GM11168 (cell line): ENCODE results near the gene INAVA.
"Not testable (repeated sequence)": the region's sequence is repeated elsewhere in the genome, so short reads cannot be mapped to it uniquely, and the experiment has no call there.

Experiments used
- in situ Hi-C: fragments of 300-500 bp; cut with MboI; formaldehyde crosslinking; loops from one replicate; pipeline ENCODE4 v1.12.0; 2022; ENCODE audit warnings: low sequenced_read_pairs; ENCODE audit not compliant: unreplicated experiment

INAVA gene

DNA sequence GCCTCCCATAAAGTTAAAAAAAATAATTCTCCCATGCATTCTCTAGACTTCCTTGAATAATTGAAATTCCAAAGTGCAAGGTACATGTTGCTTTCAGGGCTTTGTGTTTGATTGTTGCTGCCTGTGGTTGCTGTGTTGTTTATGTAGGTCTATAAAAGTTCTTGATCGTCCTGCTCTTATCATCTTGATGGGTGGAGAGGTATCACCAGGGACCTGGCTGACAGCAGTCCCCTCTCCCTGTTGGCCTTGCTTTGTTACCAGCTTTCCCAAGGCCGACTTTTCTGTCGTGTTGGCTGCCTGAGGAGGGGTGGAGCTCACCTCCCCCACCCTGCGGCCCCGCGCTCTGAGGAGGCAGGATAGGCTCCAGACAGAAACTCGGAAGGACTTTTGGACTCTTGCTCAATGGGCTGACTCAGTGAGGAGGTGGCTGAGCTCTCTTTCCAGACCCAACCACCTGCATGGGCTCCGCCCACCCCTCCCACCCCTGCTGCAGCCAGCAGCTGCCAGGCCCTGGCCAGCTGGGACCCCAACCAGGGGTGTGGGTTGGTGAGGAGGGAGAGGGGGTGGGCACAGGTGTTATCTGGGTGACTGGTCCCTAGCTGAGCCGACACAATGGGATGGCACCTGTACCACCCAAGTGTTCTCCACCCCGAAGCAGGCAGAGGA is 2.0 kb downstream of the INAVA start:
- in situ Hi-C loops, result no loop called here

- in situ Hi-C loops, result no loop called here
Observed at GRCh38 chr1:200897259-200897658, 2.6 kb downstream of the INAVA start.

GRCh38 chr1:200899015-200899386 is 4.3 kb downstream of the INAVA start:
- in situ Hi-C loops, result no loop called here

DNA sequence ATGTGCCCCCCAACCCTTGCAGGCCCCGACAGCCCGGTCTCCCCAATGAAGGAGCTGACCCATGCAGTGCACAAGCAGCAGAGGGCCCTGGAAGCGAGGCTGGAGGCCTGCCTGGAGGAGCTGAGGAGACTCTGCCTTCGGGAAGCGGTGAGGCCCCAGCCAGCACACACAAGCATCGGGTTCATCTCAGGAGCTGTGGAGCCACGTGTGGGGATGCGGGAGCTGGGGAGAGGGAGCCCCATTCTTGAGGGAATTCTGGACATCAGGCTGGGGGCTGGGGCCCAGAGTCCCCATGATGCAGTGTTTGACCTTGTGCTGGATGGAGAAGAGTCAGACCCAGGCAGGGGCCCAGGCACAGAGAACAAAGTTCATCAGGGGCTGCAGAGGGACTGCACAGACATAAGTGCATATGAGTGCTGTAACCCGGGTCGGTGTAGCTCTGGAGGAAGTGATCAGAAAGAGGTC is 4.8 kb downstream of the INAVA start:
- in situ Hi-C loops, result no loop called here

DNA sequence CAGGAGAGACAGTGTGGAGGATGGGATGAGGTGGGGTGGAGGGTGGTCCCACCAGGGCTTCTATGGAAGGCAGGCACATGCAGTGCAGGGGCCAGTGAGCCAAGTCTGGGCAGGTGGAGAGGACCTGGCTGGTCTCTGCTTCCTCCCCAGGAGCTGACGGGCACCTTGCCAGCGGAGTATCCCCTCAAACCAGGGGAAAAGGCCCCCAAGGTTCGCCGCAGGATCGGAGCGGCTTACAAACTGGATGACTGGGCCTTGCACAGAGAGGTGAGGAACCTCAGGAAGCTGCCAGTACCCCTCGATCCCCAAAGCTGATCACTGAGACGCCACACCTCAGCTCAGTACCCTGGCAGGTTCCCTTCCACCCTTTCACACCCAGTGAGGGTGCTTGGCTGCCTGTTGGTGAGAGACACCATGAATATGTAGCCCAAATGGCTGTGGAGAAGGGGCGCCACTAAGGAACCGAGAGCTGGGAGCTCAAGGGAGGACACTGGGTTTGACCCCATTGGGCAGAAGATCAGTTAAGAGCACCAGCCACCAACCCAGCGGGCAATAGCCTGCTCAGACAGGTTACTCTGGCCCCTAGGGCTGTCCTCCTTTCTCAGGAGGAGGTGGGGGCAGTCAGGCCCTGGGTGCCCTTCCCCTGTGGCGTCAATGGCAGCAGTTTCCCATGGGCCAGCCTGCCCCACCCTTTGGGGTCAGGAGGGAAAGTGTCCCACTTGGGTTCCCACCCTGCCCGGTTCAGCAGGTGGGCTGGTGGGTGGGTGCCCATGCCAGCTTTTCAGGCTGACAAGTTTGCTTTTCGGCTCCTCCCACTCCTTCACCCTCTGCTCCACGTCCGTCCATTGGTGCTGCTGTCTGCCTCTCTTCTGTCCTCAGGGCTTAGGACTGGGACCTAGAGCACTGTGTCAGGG is 5.5 kb downstream of the INAVA start:
- in situ Hi-C loops, result no loop called here

DNA sequence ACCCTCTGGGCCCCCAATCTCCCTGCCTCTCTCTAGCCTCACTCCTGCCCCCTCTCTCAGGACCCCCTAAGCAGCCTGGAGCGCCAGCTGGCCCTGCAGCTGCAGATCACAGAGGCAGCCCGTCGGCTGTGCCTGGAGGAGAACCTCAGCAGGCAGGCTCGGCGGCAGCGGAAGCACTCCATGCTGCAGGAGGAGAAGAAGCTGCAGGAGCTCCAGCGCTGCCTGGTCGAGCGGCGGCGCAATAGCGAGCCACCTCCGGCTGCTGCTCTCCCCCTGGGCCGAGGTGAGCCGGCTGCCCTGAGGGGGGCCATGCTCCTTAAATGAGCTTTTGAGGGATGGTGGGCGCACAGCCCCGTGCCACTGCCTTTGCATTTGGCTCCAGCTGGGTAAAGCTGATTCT is 6.2 kb downstream of the INAVA start:
- in situ Hi-C loops, result no loop called here

GRCh38 chr1:200901350-200901749 is 6.7 kb downstream of the INAVA start:
- in situ Hi-C loops, result no loop called here

DNA sequence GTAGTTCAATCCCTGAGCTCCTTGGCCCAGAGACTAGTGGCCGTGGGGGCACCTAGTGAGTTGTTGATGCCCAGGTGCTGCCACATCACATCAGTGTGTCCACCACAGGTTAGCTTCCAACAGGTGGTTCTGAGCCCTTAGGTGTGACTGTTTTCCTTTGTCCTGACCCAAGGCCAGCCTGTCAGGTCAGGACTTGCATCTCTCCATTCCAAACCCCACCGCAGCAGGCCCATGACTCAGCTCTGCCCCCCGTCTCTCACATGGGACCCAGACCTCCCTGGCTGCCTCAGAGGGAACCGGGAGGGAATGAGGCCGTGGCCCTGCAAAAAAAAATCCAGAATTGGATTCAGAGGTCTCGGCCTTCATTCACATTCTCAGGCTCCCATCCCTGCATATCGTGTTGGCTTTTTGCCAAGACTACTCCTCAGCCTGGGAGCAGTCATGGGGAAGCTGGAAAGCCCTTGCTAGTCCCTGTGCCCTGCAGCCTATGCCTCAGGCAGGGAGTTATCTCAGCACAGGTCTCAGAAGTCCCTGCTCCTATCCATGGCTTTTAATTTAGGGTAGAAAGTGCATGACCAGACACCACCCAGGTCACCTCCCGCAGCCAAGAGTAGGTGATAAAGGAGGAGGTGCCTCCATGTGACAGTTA is 7.2 kb downstream of the INAVA start:
- in situ Hi-C loops, result no loop called here

DNA sequence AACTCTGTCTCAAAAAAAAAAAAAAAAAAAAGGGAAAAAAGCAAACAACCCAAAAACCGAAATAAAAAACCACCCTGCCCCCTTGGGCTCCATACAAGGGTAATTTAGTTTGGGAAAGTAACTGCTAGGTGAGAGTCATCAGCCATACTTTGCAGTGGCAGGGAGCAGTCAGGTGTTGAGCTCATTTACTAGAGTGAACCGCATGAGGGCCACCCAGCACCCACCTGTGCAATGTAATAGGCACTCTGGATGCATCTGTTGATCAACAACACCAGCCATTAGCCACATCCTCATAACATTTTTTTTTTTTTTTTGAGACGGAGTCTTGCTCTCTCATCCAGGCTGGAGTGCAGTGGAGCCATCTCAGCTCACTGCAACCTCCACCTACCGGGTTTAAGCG is 9.1 kb downstream of the INAVA start:
- in situ Hi-C loops, result no loop called here

GRCh38 chr1:200904772-200905171 is 10.1 kb downstream of the INAVA start:
- in situ Hi-C loops, result no loop called here

- in situ Hi-C loops, result no loop called here
Observed at GRCh38 chr1:200905411-200906052, 10.8 kb downstream of the INAVA start.

GRCh38 chr1:200906491-200906890 is 11.8 kb downstream of the INAVA start:
- in situ Hi-C loops, result no loop called here

DNA sequence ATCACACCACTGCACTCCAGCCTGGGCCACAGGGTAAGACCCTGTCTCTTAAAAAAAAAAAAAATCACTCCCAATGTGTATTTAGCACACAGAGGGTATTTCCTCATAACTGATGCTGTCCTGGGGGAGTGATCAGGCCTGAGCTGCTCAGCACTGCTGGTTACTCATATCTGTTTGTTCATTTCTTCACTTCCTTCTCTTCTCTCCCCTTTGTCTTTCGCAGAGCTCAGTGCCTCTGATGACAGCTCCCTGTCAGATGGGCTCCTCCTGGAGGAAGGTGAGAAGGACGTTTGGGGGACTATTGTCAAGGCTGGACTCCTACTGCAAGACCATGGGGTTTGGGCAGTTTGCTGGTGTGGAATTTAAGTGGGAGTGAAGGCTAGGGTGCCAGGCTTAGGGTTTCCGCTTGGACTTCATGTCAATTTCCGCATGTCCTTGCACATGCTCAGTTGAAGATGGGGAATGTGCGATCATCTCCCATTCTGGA is 13.0 kb downstream of the INAVA start:
- in situ Hi-C loops, result no loop called here

- in situ Hi-C loops, result no loop called here
Observed at GRCh38 chr1:200908191-200908868, 13.6 kb downstream of the INAVA start.

- in situ Hi-C loops, result no loop called here
Observed at GRCh38 chr1:200909071-200909470, 14.4 kb downstream of the INAVA start.

GRCh38 chr1:200909757-200910239 is 15.1 kb downstream of the INAVA start:
- in situ Hi-C loops, result no loop called here

- in situ Hi-C loops, result no loop called here
Observed at GRCh38 chr1:200911361-200911760, 16.7 kb downstream of the INAVA start.

DNA sequence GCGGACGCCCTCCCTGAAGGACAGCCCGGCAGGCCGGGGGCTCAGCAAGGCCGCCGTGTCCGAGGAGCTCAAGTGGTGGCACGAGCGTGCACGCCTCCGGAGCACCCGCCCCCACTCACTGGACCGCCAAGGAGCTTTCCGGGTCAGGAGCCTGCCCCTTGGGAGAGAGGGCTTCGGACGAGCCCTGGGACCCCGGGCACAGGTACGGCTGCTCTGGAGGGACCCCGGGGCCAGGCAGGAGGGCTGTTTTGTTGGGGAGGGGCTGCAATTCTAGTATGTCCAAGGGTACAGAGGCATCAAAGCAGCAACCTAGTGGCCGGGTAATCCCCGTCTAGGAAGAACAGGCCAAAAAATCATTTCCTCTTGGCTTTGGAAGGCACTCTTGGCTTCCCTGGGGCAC is 17.2 kb downstream of the INAVA start:
- in situ Hi-C loops, result not testable (repeated sequence)

DNA sequence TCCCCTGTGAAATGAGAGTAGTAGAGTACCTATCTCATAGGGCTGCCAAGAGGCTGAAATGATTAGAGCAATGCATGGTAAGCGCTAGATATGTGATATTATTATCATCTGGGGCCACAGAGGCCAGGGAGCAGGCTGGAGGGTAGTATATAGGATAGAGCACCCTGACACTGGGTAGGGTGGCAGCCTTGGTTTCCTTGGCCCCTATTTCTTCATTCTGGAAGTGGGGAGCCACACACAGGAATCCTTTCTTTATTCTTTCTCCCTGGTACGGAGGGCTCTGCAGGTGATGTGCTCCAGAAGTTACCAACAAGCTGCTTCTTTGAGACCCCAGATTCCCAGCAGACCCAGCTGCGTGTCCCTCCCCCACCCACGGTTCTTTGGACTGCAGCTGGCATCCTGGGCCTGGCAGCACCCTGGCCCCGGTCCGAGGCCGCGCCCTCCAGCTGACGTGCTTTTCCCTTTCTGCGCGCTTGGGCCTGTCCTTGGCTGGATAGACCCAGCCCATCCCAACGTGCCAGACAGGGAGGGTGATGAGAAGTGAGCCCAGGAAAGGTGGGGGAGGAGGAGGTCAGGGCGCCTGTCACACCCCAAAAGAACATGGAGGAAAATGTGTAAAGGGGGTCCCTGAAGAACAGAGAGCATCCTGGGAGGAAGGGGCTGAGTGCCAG is 18.2 kb downstream of the INAVA start:
- in situ Hi-C loops, result no loop called here
